ENCODE data around the gene NTM.

NTM gene

DNA sequence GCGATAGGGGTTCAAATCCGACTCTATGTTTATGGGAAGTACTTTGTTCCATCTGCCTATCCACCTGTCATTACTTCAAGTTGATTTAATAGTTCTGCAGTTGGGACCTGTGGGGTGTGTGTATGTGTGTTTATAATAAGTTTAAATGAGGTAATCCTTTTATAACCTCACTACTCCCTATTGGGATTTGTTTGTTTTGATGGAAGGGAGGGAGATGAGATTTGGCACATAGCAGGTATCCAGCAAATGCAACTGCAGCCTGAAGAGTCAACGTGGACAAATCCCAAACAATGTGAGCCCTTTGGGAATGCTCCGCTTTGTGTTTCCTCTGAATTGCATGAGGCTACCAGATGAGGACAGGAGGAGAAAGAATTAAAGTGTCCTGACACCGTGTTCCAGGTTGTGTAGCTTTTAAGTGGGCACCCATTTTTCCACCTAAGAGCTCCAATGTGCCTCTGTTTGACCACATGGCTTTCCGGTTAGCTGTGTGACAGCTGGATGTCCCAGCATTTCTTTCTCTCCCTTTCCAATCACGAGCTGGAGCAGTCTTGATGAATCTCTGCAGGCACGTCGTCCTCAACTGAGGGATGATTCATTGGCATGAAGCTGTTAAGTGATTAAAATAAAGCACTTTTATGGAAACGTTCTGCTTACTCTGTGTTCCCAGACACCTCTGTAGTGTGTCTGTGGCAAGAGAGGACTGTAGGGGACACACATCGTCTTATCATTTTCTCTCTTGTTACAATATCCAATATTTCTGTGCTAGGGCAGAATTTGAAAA lies 610.7 kb downstream of the NTM start:
- no peaks in the 10 kb centered on the region for H3K27me3 ChIP-seq (ENCODE audit: insufficient read depth, low read length, poor library complexity, severe bottlenecking)
- no peaks in the 10 kb centered on the region for H3K9me2 ChIP-seq (replicated peaks; ENCODE audit: low read depth, low read length)
- H4K20me1 ChIP-seq (ENCODE audit: insufficient read depth, low read length, poor library complexity, severe bottlenecking): no peaks in the 10 kb centered on the region
- H3K9ac ChIP-seq (ENCODE audit: low read depth, low read length, poor library complexity, severe bottlenecking): no peak overlapping the region
- H3K79me2 ChIP-seq (ENCODE audit: insufficient read depth, low read length): no peaks in the 10 kb centered on the region
- H3K36me3 ChIP-seq (ENCODE audit: insufficient read depth, low read length): no peaks in the 10 kb centered on the region
- H3K4me1 ChIP-seq (ENCODE audit: insufficient read depth, low read length, poor library complexity, severe bottlenecking): no peaks in the 10 kb centered on the region
- TF ChIP-seq, protein P1, sequence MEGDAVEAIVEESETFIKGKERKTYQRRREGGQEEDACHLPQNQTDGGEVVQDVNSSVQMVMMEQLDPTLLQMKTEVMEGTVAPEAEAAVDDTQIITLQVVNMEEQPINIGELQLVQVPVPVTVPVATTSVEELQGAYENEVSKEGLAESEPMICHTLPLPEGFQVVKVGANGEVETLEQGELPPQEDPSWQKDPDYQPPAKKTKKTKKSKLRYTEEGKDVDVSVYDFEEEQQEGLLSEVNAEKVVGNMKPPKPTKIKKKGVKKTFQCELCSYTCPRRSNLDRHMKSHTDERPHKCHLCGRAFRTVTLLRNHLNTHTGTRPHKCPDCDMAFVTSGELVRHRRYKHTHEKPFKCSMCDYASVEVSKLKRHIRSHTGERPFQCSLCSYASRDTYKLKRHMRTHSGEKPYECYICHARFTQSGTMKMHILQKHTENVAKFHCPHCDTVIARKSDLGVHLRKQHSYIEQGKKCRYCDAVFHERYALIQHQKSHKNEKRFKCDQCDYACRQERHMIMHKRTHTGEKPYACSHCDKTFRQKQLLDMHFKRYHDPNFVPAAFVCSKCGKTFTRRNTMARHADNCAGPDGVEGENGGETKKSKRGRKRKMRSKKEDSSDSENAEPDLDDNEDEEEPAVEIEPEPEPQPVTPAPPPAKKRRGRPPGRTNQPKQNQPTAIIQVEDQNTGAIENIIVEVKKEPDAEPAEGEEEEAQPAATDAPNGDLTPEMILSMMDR (conservative IDR thresholded peaks at IDR 0.05; ENCODE audit: low read length): no peak
- no peak for TF ChIP-seq EZH2phosphoT487 (IDR thresholded peaks at IDR 0.05; ENCODE audit: borderline replicate concordance)
- no peaks in the 10 kb centered on the region for H3K9me3 ChIP-seq (ENCODE audit: insufficient read depth, low read depth, low read length)
- H2AFZ ChIP-seq (ENCODE audit: low read length): no peak overlapping the region
- H3K4me3 ChIP-seq (ENCODE audit: low read length, poor library complexity, severe bottlenecking): no peak overlapping the region
- no peaks in the 10 kb centered on the region for H3F3A ChIP-seq (ENCODE audit: low read depth)
- H3K4me2 ChIP-seq (ENCODE audit: low read depth, low read length, poor library complexity, severe bottlenecking): no peak overlapping the region

DNA sequence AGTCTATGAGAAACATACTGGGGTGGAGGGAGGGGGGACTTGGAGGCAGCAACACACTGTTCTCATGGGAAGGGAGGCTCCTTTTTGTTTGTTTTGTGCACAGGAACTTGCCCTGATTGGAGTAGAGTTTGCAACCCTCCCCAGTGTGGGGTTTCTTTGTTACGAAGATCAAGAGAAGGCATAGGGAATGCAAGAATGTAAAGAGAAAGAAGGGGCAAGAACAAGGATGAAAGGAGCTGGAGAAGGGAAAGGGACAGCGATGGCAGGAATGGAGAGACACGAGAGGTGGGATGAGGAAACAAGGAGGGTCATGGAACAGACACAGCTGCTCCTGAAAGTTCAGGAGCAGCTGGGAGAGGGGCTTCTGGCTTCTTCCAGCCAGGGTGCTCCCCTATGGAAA lies 611.7 kb downstream of the NTM start:
- Histone ChIP-seq H3K4me1 (ENCODE audit: insufficient read depth, low read length, poor library complexity, severe bottlenecking) (no peaks in the 10 kb centered on the region), H3K9me2 (replicated peaks; ENCODE audit: low read depth, low read length) (no peaks in the 10 kb centered on the region), H3K4me3 (ENCODE audit: low read length, poor library complexity, severe bottlenecking) (no peak overlapping the region), H3K79me2 (ENCODE audit: insufficient read depth, low read length) (no peaks in the 10 kb centered on the region), H3K4me2 (ENCODE audit: low read depth, low read length, poor library complexity, severe bottlenecking) (no peak overlapping the region), H3F3A (ENCODE audit: low read depth) (no peaks in the 10 kb centered on the region), H3K9me3 (ENCODE audit: insufficient read depth, low read depth, low read length) (no peaks in the 10 kb centered on the region), H3K27me3 (ENCODE audit: insufficient read depth, low read length, poor library complexity, severe bottlenecking) (no peaks in the 10 kb centered on the region), H2AFZ (ENCODE audit: low read length) (no peak overlapping the region), H3K36me3 (ENCODE audit: insufficient read depth, low read length) (no peaks in the 10 kb centered on the region), H4K20me1 (ENCODE audit: insufficient read depth, low read length, poor library complexity, severe bottlenecking) (no peaks in the 10 kb centered on the region), H3K9ac (ENCODE audit: low read depth, low read length, poor library complexity, severe bottlenecking) (no peak overlapping the region)
- TF ChIP-seq EZH2phosphoT487 (IDR thresholded peaks at IDR 0.05; ENCODE audit: borderline replicate concordance): no peak
- TF ChIP-seq, protein P1 (conservative IDR thresholded peaks at IDR 0.05; ENCODE audit: low read length): no peak

DNA sequence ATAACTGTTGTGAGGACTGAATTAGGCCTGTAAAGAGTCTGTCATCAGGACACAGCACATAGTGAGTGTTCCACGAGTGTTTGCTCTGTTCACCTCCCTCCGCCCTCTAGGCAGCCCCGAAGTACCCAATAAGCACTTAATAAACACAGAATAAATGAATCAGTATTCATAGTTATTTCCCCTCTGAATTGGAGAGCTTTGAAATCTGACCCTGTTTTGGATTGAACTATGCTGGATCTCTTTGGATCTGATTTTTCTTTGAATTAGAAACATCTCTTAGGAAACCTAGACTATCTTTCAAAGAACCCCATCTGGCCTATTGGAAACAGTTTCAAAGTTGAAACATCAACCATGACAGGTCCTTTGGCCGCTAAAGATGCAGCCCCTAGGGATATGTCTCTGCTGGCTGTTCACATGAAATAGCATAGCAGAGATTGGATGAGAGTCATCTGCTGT lies 615.5 kb downstream of the NTM start:
- no peaks in the 10 kb centered on the region for H3K27me3 ChIP-seq (ENCODE audit: insufficient read depth, low read length, poor library complexity, severe bottlenecking)
- TF ChIP-seq, protein P1 (conservative IDR thresholded peaks at IDR 0.05; ENCODE audit: low read length): no peak
- no peak for TF ChIP-seq EZH2phosphoT487 (IDR thresholded peaks at IDR 0.05; ENCODE audit: borderline replicate concordance)
- H3K4me1 ChIP-seq (ENCODE audit: insufficient read depth, low read length, poor library complexity, severe bottlenecking): no peaks in the 10 kb centered on the region
- no peaks in the 10 kb centered on the region for H3K36me3 ChIP-seq (ENCODE audit: insufficient read depth, low read length)
- H3K79me2 ChIP-seq (ENCODE audit: insufficient read depth, low read length): no peaks in the 10 kb centered on the region
- H3K9ac ChIP-seq (ENCODE audit: low read depth, low read length, poor library complexity, severe bottlenecking): no peak overlapping the region
- H3K9me3 ChIP-seq (ENCODE audit: insufficient read depth, low read depth, low read length): no peaks in the 10 kb centered on the region
- no peaks in the 10 kb centered on the region for H3K9me2 ChIP-seq (replicated peaks; ENCODE audit: low read depth, low read length)
- H4K20me1 ChIP-seq (ENCODE audit: insufficient read depth, low read length, poor library complexity, severe bottlenecking): no peaks in the 10 kb centered on the region
- no peak overlapping the region for H3K4me2 ChIP-seq (ENCODE audit: low read depth, low read length, poor library complexity, severe bottlenecking)
- H3K4me3 ChIP-seq (ENCODE audit: low read length, poor library complexity, severe bottlenecking): no peak overlapping the region
- H3F3A ChIP-seq (ENCODE audit: low read depth): no peaks in the 10 kb centered on the region
- no peak overlapping the region for H2AFZ ChIP-seq (ENCODE audit: low read length)

Measured in Loucy (cell line).